Body of pancreas (tissue), 4 donors: Measurements from ENCODE around the gene ATP8A2. TPM values are rescaled to one million over a fixed set of nuclear protein-coding genes. Genes with fewer than 3 reads are reported as not detected.

Experiments used
- ATAC-seq: fragments of 150-250 bp; one replicate; pipeline ENCODE4 v1.9.1; 2016
- DNase-seq, 4 donors: peaks; one replicate each; pipeline ENCODE4 v3.0.0-alpha.2; 2019
- H3K27ac ChIP-seq, 4 donors: fragments of 200-600 bp; sonication (generic); 1 replicate in 3 of 4; 2 replicates in 1 of 4; pipeline versions ENCODE4 v1.5.1 to v1.6.1; 2016 to 2019; ENCODE audit warnings: mild to moderate bottlenecking in 1 of 4, mixed read lengths in 1 of 4, moderate library complexity in 1 of 4
- H3K27me3 ChIP-seq, 2 donors: fragments of 200-600 bp; sonication (generic); one replicate each; pipeline ENCODE4 v1.6.0; 2016; ENCODE audit warnings: mild to moderate bottlenecking in 1 of 2
- H3K36me3 ChIP-seq, 2 donors: fragments of 200-600 bp; sonication (generic); replicated peaks in 1 of 2; 2 replicates each; pipeline ENCODE4 v1.5.1; 2016; ENCODE audit warnings: low read depth in 2 of 2; ENCODE audit not compliant: insufficient read depth in 1 of 2
- H3K4me1 ChIP-seq: fragments of 200-600 bp; sonication (generic); one replicate; pipeline ENCODE4 v1.6.0; 2016
- H3K4me3 ChIP-seq, 2 donors: fragments of 200-600 bp; sonication (generic); 1 replicate in 1 of 2; 2 replicates in 1 of 2; pipeline ENCODE4 v1.5.1; 2016 to 2019
- H3K9me3 ChIP-seq, 3 donors: fragments of 200-600 bp; sonication (generic); 1 replicate in 2 of 3; 2 replicates in 1 of 3; pipeline ENCODE4 v1.5.1; 2016
- CTCF ChIP-seq, 7 experiments: fragments of 450-650 bp in 4 of 7; fragments of 200-600 bp in 3 of 7; sonication (generic) in 3 of 7; IDR thresholded peaks; one replicate each; pipeline ENCODE4 v1.5.1; 2016 to 2019; ENCODE audit warnings: antibody characterized with exemption in 7 of 7
- POLR2A ChIP-seq, 3 donors: fragments of 450-650 bp; IDR thresholded peaks; one replicate each; pipeline ENCODE4 v1.6.1; 2016; ENCODE audit warnings: antibody characterized with exemption in 3 of 3, mild to moderate bottlenecking in 2 of 3
- WGBS, 2 donors: methylation state at CpG; one replicate each; pipeline ENCODE4 v1.1.5; 2017; 5-methylcytosine and 5-hydroxymethylcytosine counted together
- intact Hi-C: fragments of 100-400 bp; cut with DNase I; formaldehyde crosslinking; loops from one replicate; pipeline ENCODE4 v1.15.1; 2023
- total RNA-seq, 2 donors: library from RNA; depleted of rRNA; stranded (reverse); fragments of >200 nt; gene quantifications; one replicate each; pipeline ENCODE4 v1.1.0, GENCODE V29; 2016

Gene ATP8A2
- total RNA-seq, 2 donors from 2014 or later: under 0.01 TPM; not detected in 1

- no peak overlapping the region for H3K27ac ChIP-seq
- TF ChIP-seq POLR2A (IDR thresholded peaks at IDR 0.05) (no peak), CTCF (IDR thresholded peaks at IDR 0.05) (no peak)
- H3K36me3 ChIP-seq: no peaks in the 10 kb centered on the region
- no peaks in the 10 kb centered on the region for H3K9me3 ChIP-seq
- no peaks in the 10 kb centered on the region for H3K27me3 ChIP-seq
- intact Hi-C loops: no loop called here
- no peak overlapping the region for H3K4me3 ChIP-seq
- DNase-seq (no peak), ATAC-seq (no peak)
- WGBS, 2 donors: 43 to 44% methylated on average over 4 of the region's 4 CpGs
- no peaks in the 10 kb centered on the region for H3K4me1 ChIP-seq
Observed at GRCh38 chr13:25394402-25395060, 22.8 kb downstream of the ATP8A2 start.

GRCh38 chr13:25397763-25398162 lies 26.0 kb downstream of the ATP8A2 start:
- no peaks in the 10 kb centered on the region for H3K9me3 ChIP-seq
- intact Hi-C loops: no loop called here
- no peaks in the 10 kb centered on the region for H3K4me1 ChIP-seq
- no peak overlapping the region for H3K4me3 ChIP-seq
- no peak overlapping the region for H3K27ac ChIP-seq
- WGBS, 2 donors: 33 to 68% methylated on average over 1 of the region's 1 CpG
- no peaks in the 10 kb centered on the region for H3K36me3 ChIP-seq
- no peak for ATAC-seq
- no peak for DNase-seq
- H3K27me3 ChIP-seq: no peaks in the 10 kb centered on the region
- TF ChIP-seq CTCF (IDR thresholded peaks at IDR 0.05): no peak
- TF ChIP-seq POLR2A (IDR thresholded peaks at IDR 0.05): no peak

- TF ChIP-seq CTCF (IDR thresholded peaks at IDR 0.05): no peak
- no peak for TF ChIP-seq POLR2A (IDR thresholded peaks at IDR 0.05)
- no peak overlapping the region for H3K4me3 ChIP-seq
- no peak overlapping the region for H3K27ac ChIP-seq
- intact Hi-C loops: no loop called here
- no peaks in the 10 kb centered on the region for H3K36me3 ChIP-seq
- ATAC-seq (no peak), DNase-seq (no peak)
- H3K27me3 ChIP-seq: no peaks in the 10 kb centered on the region
- H3K4me1 ChIP-seq: no peaks in the 10 kb centered on the region
- WGBS, 2 donors: 59 to 66% methylated on average over 6 of the region's 6 CpGs
- no peaks in the 10 kb centered on the region for H3K9me3 ChIP-seq
Observed at GRCh38 chr13:25400925-25401324, 29.2 kb downstream of the ATP8A2 start.

- Histone ChIP-seq H3K27ac (no peak overlapping the region), H3K4me3 (no peak overlapping the region), H3K27me3 (no peaks in the 10 kb centered on the region), H3K9me3 (no peaks in the 10 kb centered on the region), H3K36me3 (no peaks in the 10 kb centered on the region), H3K4me1 (no peaks in the 10 kb centered on the region)
- no peak for TF ChIP-seq POLR2A (IDR thresholded peaks at IDR 0.05)
- TF ChIP-seq CTCF (IDR thresholded peaks at IDR 0.05): no peak
- ATAC-seq (no peak), DNase-seq (no peak)
- intact Hi-C loops: no loop called here
- WGBS, 2 donors: 69 to 76% methylated on average over 6 to 7 of the region's 7 CpGs
Observed at GRCh38 chr13:25401958-25402357, 30.2 kb downstream of the ATP8A2 start.

- DNase-seq (no peak), ATAC-seq (no peak)
Observed at GRCh38 chr13:25406377-25406776, 34.6 kb downstream of the ATP8A2 start.

More at GRCh38 chr13:25406377-25406776, 34.6 kb downstream of the ATP8A2 start:
- Histone ChIP-seq H3K4me1 (no peaks in the 10 kb centered on the region), H3K36me3 (no peaks in the 10 kb centered on the region), H3K27me3 (no peaks in the 10 kb centered on the region), H3K9me3 (peaks cover 0 to 5% (median 0%) of the 10 kb centered on the region in 3 donors), H3K27ac (no peak overlapping the region), H3K4me3 (no peak overlapping the region)
- TF ChIP-seq CTCF (IDR thresholded peaks at IDR 0.05) (no peak), POLR2A (IDR thresholded peaks at IDR 0.05) (no peak)
- WGBS, 2 donors: 57 to 86% methylated on average over 1 of the region's 1 CpG
- intact Hi-C loops: no loop called here
